D721Med (cell line): Measurements from ENCODE around the gene MVD.

ENCODE experiments used
- DNase-seq: peaks from one replicate; pipeline ENCODE4 v3.0.0; 2011; ENCODE audit warnings: low spot score; ENCODE audit not compliant: insufficient read length
- FAIRE-seq: peaks from 2 replicates; lab custom pipeline; 2011; peaks lifted over from hg19 to GRCh38; lab: Jason Lieb, UNC
- TF ChIP-seq, protein P1 (sequence below): IDR thresholded peaks from 2 replicates; pipeline ENCODE4 v1.5.1; 2012; ENCODE audit warnings: mild to moderate bottlenecking, control low read depth; ENCODE audit not compliant: insufficient read depth; ENCODE audit errors: missing control alignments

Gene MVD

DNA sequence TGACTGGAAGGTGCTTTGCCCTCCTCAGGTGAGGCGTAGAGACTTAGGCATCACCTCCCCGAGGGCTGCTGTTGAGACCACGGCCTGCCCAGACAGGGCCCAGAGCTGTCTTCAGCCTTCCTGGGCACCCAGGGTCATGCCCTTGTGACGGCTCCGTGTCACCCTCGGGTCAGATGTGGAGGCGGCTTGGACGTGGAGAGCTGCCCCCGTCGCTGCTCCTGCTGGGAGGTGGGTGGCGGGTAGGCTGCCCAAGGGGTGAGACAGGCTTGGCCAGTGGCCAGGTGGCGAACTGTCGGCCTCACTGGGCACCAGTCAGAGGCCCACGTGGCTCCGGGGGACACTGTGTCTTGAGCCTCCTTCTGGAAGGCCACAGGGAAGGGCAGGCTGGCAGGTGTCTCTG, 32.3 kb upstream of the MVD start:
- no peak for FAIRE-seq
- no peak for DNase-seq
- TF ChIP-seq, protein P1, sequence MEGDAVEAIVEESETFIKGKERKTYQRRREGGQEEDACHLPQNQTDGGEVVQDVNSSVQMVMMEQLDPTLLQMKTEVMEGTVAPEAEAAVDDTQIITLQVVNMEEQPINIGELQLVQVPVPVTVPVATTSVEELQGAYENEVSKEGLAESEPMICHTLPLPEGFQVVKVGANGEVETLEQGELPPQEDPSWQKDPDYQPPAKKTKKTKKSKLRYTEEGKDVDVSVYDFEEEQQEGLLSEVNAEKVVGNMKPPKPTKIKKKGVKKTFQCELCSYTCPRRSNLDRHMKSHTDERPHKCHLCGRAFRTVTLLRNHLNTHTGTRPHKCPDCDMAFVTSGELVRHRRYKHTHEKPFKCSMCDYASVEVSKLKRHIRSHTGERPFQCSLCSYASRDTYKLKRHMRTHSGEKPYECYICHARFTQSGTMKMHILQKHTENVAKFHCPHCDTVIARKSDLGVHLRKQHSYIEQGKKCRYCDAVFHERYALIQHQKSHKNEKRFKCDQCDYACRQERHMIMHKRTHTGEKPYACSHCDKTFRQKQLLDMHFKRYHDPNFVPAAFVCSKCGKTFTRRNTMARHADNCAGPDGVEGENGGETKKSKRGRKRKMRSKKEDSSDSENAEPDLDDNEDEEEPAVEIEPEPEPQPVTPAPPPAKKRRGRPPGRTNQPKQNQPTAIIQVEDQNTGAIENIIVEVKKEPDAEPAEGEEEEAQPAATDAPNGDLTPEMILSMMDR = no peak

DNA sequence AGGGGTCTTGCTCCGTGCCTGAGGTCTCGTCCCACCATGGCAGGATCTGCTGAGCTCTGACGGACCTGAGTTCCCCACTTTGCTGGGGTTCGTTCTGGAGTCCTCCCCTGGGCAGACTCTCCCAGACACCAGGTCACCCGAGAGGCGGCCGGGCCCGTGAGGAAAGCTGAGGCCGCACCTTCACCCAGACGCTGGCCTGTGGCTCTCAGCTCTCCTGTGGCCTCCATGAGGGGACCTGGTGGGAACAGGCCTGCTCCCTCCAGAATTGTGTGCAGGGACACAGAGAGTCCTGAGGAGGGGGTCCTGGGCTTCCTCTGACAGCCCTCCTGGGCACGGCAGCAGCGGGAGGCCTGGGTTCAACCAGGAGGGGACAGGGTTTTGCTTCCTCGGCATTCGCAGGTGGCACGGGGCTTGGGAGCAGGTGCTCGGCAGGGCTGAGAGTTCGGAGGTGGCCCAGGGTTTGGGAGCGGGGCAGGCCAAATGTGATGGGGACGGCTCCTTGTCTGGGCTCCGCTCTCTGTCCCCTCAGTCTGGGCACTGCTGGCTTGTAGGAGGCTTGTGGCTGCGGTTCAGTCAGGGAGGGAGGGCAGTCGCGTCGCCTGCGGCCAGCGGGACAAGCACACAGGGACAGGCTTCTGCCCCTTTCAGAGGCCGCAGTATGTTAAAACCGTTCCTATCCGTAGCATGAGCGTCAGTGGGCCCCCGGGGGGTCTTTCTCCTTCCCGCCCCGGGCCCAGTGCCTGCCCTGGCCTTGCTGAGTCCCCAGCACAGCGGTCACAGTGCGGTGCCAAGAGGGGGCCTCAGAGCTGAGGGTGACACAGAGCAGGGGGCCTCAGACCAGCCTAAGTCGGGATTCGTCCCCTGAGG, 31.6 kb upstream of the MVD start:
- TF ChIP-seq, protein P1 = no peak
- FAIRE-seq (no peak), DNase-seq (no peak)

- FAIRE-seq (no peak), DNase-seq (no peak)
- TF ChIP-seq, protein P1 = no peak
These were observed 30.7 kb upstream of the MVD start for GRCh38 chr16:88693420-88694177.

GRCh38 chr16:88692861-88693260, 30.0 kb upstream of the MVD start:
- FAIRE-seq = no peak
- TF ChIP-seq, protein P1 = no peak
- DNase-seq = no peak

- no peak for DNase-seq
- no peak for FAIRE-seq
- TF ChIP-seq, protein P1 = no peak
These were observed 29.2 kb upstream of the MVD start for GRCh38 chr16:88691924-88692560.

DNA sequence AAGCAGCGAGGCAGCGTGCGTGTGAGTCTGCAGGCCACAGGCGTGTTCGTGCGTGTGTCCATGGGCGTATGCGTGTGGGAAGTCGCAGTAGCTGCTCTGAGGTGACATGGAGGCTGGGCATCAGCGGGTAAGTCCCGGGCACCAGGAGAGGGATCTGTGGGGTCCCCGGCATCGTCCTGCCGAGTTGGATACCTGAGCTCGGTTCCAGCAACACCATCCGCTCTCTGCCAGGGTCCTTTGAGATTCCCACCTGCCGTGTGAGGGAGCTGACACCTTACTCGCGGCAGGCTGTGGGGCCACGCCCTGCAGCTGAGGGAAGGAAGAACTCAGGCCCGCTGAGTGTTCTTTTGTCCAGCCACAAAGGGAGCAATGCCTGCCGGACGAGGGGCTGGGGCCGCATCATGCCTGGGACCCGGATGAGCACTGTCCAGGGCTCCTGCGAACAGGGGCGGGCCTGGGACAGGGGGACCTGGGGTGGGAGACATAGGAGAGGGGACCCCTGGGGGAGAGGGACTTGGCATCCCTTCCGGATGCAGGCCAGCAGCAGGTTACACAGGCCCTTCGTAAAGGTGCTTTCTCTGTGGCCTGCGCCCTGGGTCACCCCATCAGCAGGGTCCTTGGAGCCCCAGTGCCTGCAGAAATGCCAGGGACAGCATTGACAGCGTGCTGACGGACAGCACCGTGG, 28.4 kb upstream of the MVD start:
- DNase-seq (no peak), FAIRE-seq (no peak)
- TF ChIP-seq, protein P1 = no peak
